Lower lobe of right lung (tissue), 2 donors: ENCODE measurements around the gene CLEC19A. TPM values are rescaled to one million over a fixed set of nuclear protein-coding genes. Genes with fewer than 3 reads are reported as not detected.

Source experiments
- ATAC-seq, 2 donors: fragments of 200-7000 bp; cut with Tn5 transposase; one replicate each; pipeline ENCODE4 v1.9.1; 2020 to 2022; ENCODE audit warnings: mild to moderate bottlenecking in 2 of 2, moderate library complexity in 2 of 2
- DNase-seq: peaks from one replicate; pipeline ENCODE4 v3.0.0-alpha.2; 2020
- H3K27ac ChIP-seq: fragments of 200-600 bp; one replicate; pipeline ENCODE4 v1.8.0; 2022
- H3K27me3 ChIP-seq: fragments of 200-600 bp; one replicate; pipeline ENCODE4 v1.8.0; 2022; ENCODE audit warnings: low read depth
- H3K36me3 ChIP-seq: fragments of 200-600 bp; one replicate; pipeline ENCODE4 v1.8.0; 2022; ENCODE audit warnings: mild to moderate bottlenecking
- H3K4me1 ChIP-seq: fragments of 200-600 bp; one replicate; pipeline ENCODE4 v1.8.0; 2022
- H3K4me3 ChIP-seq: fragments of 200-600 bp; one replicate; pipeline ENCODE4 v1.8.0; 2022; ENCODE audit warnings: mild to moderate bottlenecking
- H3K9me3 ChIP-seq: fragments of 200-600 bp; one replicate; pipeline ENCODE4 v1.8.0; 2022
- intact Hi-C: fragments of 100-400 bp; cut with DNase I; formaldehyde crosslinking; loops from one replicate; pipeline ENCODE4 v1.11.0; 2022
- total RNA-seq: library from RNA; stranded (reverse); fragmentation: NEBNext Ultra II Directional; extraction: Animal tissue kit (Norgen Biotek cat#: 25700); gene quantifications from one replicate; pipeline ENCODE4 v1.2.1, GENCODE V29; 2021
- TF ChIP-seq, protein P1 (sequence below): fragments of 200-600 bp; IDR thresholded peaks from one replicate; pipeline ENCODE4 v1.8.0; 2022; ENCODE audit warnings: antibody characterized with exemption, mild to moderate bottlenecking
- donor health status: DM: no; HTN: yes; CAD: no; lungs with severe emphysema.

Gene CLEC19A
- total RNA-seq, 1 donor from 2014 or later, result not detected

DNA sequence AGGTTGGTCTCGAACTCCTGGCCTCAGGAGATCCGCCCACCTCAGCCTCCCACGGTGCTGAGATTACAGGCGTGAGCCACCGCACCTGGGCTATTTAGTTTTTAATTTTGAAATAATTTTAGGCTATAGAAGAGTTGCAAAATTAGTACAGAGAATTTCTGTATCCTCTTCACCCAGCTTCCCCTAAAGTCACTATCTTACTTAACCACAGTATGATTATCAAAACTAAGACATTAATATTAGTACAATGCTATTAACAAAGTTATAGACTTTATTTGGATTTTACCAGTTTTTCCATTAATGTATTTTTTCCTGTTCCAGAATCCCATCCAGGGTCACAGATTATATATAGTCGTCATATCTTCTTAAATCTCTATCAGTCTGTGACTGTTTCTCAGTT, 62.6 kb downstream of the CLEC19A start:
- no peaks in the 10 kb centered on the region for H3K36me3 ChIP-seq
- no peaks in the 10 kb centered on the region for H3K9me3 ChIP-seq
- TF ChIP-seq, protein P1, sequence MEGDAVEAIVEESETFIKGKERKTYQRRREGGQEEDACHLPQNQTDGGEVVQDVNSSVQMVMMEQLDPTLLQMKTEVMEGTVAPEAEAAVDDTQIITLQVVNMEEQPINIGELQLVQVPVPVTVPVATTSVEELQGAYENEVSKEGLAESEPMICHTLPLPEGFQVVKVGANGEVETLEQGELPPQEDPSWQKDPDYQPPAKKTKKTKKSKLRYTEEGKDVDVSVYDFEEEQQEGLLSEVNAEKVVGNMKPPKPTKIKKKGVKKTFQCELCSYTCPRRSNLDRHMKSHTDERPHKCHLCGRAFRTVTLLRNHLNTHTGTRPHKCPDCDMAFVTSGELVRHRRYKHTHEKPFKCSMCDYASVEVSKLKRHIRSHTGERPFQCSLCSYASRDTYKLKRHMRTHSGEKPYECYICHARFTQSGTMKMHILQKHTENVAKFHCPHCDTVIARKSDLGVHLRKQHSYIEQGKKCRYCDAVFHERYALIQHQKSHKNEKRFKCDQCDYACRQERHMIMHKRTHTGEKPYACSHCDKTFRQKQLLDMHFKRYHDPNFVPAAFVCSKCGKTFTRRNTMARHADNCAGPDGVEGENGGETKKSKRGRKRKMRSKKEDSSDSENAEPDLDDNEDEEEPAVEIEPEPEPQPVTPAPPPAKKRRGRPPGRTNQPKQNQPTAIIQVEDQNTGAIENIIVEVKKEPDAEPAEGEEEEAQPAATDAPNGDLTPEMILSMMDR, result no peak
- no peak overlapping the region for H3K27ac ChIP-seq
- peaks cover 5% of the 10 kb centered on the region for H3K4me1 ChIP-seq
- no peak for DNase-seq
- no peak overlapping the region for H3K4me3 ChIP-seq
- intact Hi-C loops, result no loop called here
- ATAC-seq, result no peak
- H3K27me3 ChIP-seq, result peaks cover 4% of the 10 kb centered on the region

DNA sequence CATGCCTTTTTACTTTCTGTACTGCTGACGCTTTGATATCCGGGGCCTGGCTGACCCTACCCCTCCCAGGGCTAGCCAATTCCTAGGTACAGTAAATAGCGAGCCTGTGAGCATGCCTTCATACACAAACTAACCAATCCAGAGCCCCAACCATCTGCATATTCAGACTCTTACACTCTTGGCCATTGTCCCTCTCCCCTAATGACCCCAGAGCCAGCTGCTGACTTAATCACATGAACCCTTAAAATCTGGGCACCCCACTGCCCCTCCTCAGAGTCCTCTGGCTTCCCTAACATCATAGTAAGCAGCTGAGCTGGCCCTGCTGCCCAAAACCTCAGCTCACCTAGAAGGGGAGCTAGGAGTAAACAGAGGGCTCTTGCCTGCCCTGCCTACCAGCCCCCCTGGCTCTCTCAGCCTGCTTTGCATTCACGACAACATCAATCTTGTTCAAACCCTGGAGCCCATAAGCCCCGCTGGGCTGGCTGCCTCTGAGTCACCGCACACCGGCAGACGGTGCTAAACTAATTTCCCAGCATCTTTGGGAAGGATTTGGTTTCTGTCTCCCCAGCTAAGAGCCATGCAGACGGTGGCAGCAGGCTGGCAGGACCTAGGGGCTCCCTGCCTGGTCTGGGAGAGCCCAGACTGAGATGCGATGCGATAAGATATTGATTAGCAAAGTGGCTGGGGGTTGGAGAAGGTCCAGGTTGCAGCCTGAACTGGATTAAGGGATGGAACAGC, 63.2 kb downstream of the CLEC19A start:
- no peak overlapping the region for H3K27ac ChIP-seq
- peak in 1 of 2 donors; percentile 35 for ATAC-seq

DNA sequence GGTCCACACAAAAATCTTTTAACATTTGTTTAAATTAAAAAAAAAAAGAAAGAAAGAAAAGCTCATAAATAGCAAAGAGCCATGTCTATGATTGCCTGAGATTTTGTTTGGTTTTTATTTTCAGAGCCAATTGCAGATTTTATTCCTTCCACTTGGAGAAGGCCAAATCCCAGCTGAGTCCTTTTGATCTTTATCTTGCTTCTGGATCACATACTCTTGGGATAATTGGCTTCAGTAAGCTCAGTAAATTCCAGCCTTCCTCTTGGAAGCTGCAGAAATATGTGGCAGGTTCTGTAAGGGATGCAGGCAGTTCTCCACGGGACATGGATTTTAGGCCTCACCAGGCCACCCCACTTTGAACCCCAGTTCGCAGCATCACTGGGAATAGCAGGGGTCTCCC, 68.8 kb downstream of the CLEC19A start:
- no peaks in the 10 kb centered on the region for H3K36me3 ChIP-seq
- ATAC-seq (no peak), DNase-seq (no peak)
- H3K27ac ChIP-seq, result no peak overlapping the region
- no peaks in the 10 kb centered on the region for H3K9me3 ChIP-seq
- intact Hi-C loops, result no loop called here
- no peaks in the 10 kb centered on the region for H3K27me3 ChIP-seq
- TF ChIP-seq, protein P1, result no peak
- H3K4me3 ChIP-seq, result no peak overlapping the region
- H3K4me1 ChIP-seq, result no peaks in the 10 kb centered on the region

More for the DNA sequence above, 63.2 kb downstream of the CLEC19A start:
- TF ChIP-seq, protein P1, result no peak
- Histone ChIP-seq H3K9me3 (no peaks in the 10 kb centered on the region), H3K36me3 (no peaks in the 10 kb centered on the region), H3K4me1 (peaks cover 5% of the 10 kb centered on the region), H3K4me3 (no peak overlapping the region), H3K27me3 (peaks cover 4% of the 10 kb centered on the region)
- intact Hi-C loops, result no loop called here
- DNase-seq, result no peak

DNA sequence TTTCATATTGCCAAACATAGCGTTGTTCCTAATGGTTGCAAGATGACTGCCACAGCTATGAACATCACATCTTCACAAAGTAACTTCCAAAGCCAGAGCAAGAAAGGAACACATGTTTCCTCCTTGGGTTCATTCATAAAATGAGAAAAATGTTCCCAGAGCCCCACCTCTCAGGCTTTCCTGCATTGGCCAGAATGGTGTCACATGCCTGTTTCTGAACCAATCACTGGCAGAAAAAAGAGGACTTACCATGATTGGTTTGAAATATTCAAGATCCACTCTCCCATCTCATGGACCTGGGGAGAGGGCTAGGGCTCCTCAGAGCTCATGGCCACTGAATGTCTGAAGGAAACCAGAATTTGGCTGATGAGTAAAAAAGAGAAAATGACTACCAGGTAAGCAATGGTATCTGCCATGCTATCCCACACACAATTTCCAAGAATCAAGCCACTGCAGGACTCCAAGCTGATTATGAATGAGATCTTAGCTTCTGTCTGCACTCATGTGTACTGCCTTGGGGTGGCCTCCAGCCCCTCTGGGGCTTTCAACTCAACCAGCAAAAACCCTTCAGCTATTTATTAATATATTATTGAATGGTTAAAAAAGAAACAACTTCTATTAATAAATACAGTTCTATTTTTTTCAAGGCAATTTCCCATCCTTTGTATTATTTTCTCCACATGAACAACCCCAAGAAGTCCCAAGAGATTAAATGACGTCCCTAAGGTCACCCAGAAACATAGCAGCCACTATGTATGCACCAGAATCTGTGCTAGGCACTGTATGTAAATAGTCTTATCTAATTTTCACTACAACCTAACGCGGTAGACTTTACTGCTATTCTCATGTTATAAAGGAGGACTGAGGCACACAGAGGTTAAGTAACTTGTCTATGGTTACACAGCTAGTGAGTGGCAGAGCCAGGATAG, 70.8 kb downstream of the CLEC19A start:
- DNase-seq (no peak), ATAC-seq (no peak)
- H3K36me3 ChIP-seq, result no peaks in the 10 kb centered on the region
- TF ChIP-seq, protein P1, result no peak
- no peak overlapping the region for H3K27ac ChIP-seq
- H3K4me3 ChIP-seq, result no peak overlapping the region
- H3K9me3 ChIP-seq, result no peaks in the 10 kb centered on the region
- no peaks in the 10 kb centered on the region for H3K27me3 ChIP-seq
- intact Hi-C loops, result no loop called here
- H3K4me1 ChIP-seq, result no peaks in the 10 kb centered on the region

DNA sequence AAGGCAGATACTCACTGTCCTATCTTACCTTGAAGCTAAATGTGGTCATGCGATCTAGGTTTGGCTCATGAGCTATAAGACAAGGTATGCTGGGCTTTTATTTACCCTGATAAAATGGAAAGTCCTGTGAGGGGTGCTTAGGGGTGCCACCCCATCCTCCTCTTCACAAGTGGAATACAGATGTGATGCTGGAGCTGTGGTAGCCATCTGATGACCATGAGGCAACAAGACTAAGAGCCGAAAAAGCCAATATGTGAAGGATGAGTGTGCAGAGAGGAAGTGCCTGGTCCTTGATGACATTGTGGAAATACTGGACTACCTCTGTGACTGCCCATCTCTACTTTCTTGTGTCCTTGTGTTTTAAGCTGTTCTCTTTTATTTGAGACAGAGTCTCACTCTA, 74.0 kb downstream of the CLEC19A start:
- no peak overlapping the region for H3K4me3 ChIP-seq
- intact Hi-C loops, result no loop called here
- no peak overlapping the region for H3K27ac ChIP-seq
- H3K4me1 ChIP-seq, result no peaks in the 10 kb centered on the region
- ATAC-seq (no peak), DNase-seq (no peak)
- TF ChIP-seq, protein P1, result no peak
- no peaks in the 10 kb centered on the region for H3K27me3 ChIP-seq
- no peaks in the 10 kb centered on the region for H3K36me3 ChIP-seq
- H3K9me3 ChIP-seq, result no peaks in the 10 kb centered on the region

Other genes starting within 250 kb of the CLEC19A start
- gene COQ7, start 218.1 kb upstream of the CLEC19A start, total RNA-seq, result 17.3 TPM
- 60.7 TPM for gene ITPRIPL2, start 171.8 kb upstream of the CLEC19A start, total RNA-seq
- 11.8 TPM for gene SYT17, start 117.5 kb upstream of the CLEC19A start, total RNA-seq
- gene TMC5, start 132.2 kb downstream of the CLEC19A start, total RNA-seq, result 62.1 TPM
- 81.5 TPM for gene GDE1, start 236.4 kb downstream of the CLEC19A start, total RNA-seq
- 23.9 TPM for gene CCP110, start 238.2 kb downstream of the CLEC19A start, total RNA-seq